Stomach smooth muscle (tissue), 2 donors: ENCODE data around the gene NOXO1.
"Not testable (repeated sequence)": the region's sequence is repeated elsewhere in the genome, so short reads cannot be mapped to it uniquely, and the experiment has no call there.

Experiments
- H3K27ac ChIP-seq: one replicate; pipeline ENCODE4 v1.7.0; 2013; ENCODE audit warnings: mild to moderate bottlenecking, low read length, inconsistent platforms
- H3K27me3 ChIP-seq, 2 donors: one replicate each; pipeline ENCODE4 v1.7.0; 2013; ENCODE audit warnings: low read length in 2 of 2; ENCODE audit not compliant: insufficient read depth in 2 of 2, control insufficient read depth in 1 of 2
- H3K36me3 ChIP-seq, 2 donors: one replicate each; pipeline ENCODE4 v1.7.0; 2013; ENCODE audit warnings: low read length in 2 of 2; ENCODE audit not compliant: control insufficient read depth in 2 of 2, insufficient read depth in 2 of 2
- H3K4me1 ChIP-seq: one replicate; pipeline ENCODE4 v1.7.0; 2013; ENCODE audit warnings: low read length; ENCODE audit not compliant: control insufficient read depth, insufficient read depth
- H3K4me3 ChIP-seq, 2 donors: one replicate each; pipeline ENCODE4 v1.7.0; 2013; ENCODE audit warnings: low read length in 2 of 2
- H3K9ac ChIP-seq, 2 donors: one replicate each; pipeline ENCODE4 v1.7.0; 2013; ENCODE audit warnings: low read length in 2 of 2, mild to moderate bottlenecking in 1 of 2
- H3K9me3 ChIP-seq, 2 donors: one replicate each; pipeline ENCODE4 v1.7.0; 2013; ENCODE audit warnings: low read length in 2 of 2; ENCODE audit not compliant: control insufficient read depth in 2 of 2
- donor health status: healthy.
- donor health status: Pancreatic carcinoma.

NOXO1 gene

GRCh38 chr16:1958143-1958491 is 23.2 kb downstream of the NOXO1 start:
- peaks cover 11 to 14% of the 10 kb centered on the region in 2 donors for H3K36me3 ChIP-seq
- not testable (repeated sequence) for H3K9ac ChIP-seq, H3K9me3 ChIP-seq, H3K4me3 ChIP-seq, H3K27ac ChIP-seq, H3K27me3 ChIP-seq
- H3K4me1 ChIP-seq, result peaks cover 14% of the 10 kb centered on the region

GRCh38 chr16:1957434-1958142 is 23.7 kb downstream of the NOXO1 start:
- H3K9ac ChIP-seq, H3K27me3 ChIP-seq, H3K4me3 ChIP-seq, H3K9me3 ChIP-seq, H3K27ac ChIP-seq: not testable (repeated sequence)
- Histone ChIP-seq H3K4me1 (peaks cover 14% of the 10 kb centered on the region), H3K36me3 (peaks cover 7 to 11% of the 10 kb centered on the region in 2 donors)

GRCh38 chr16:1953734-1954133 is 27.5 kb downstream of the NOXO1 start:
- H3K4me3 ChIP-seq, result no peak overlapping the region
- H3K36me3 ChIP-seq, result no peaks in the 10 kb centered on the region
- no peaks in the 10 kb centered on the region for H3K9me3 ChIP-seq
- no peak overlapping the region for H3K27ac ChIP-seq
- peaks cover 1% of the 10 kb centered on the region for H3K4me1 ChIP-seq
- no peaks in the 10 kb centered on the region for H3K27me3 ChIP-seq
- no peak overlapping the region for H3K9ac ChIP-seq

GRCh38 chr16:1950559-1950958 is 30.7 kb downstream of the NOXO1 start:
- no peak overlapping the region for H3K9ac ChIP-seq

GRCh38 chr16:1950047-1950446 is 31.2 kb downstream of the NOXO1 start:
- no peak overlapping the region for H3K27ac ChIP-seq
- H3K4me1 ChIP-seq, result no peaks in the 10 kb centered on the region
- H3K27me3 ChIP-seq, result no peaks in the 10 kb centered on the region
- H3K4me3 ChIP-seq, result no peak overlapping the region
- H3K9ac ChIP-seq, result no peak overlapping the region
- no peaks in the 10 kb centered on the region for H3K36me3 ChIP-seq
- no peaks in the 10 kb centered on the region for H3K9me3 ChIP-seq

More at GRCh38 chr16:1950559-1950958, 30.7 kb downstream of the NOXO1 start:
- Histone ChIP-seq H3K36me3 (no peaks in the 10 kb centered on the region), H3K9me3 (no peaks in the 10 kb centered on the region), H3K27me3 (no peaks in the 10 kb centered on the region), H3K27ac (no peak overlapping the region), H3K4me1 (no peaks in the 10 kb centered on the region), H3K4me3 (no peak overlapping the region)

- H3K27me3 ChIP-seq, result no peaks in the 10 kb centered on the region
- no peak overlapping the region for H3K27ac ChIP-seq
- H3K9me3 ChIP-seq, result no peaks in the 10 kb centered on the region
- no peaks in the 10 kb centered on the region for H3K4me1 ChIP-seq
- H3K4me3 ChIP-seq, result no peak overlapping the region
- H3K9ac ChIP-seq, result no peak overlapping the region
- no peaks in the 10 kb centered on the region for H3K36me3 ChIP-seq
These were observed 31.8 kb downstream of the NOXO1 start for GRCh38 chr16:1949507-1949906.

GRCh38 chr16:1947369-1947670 is 33.9 kb downstream of the NOXO1 start:
- Histone ChIP-seq H3K36me3 (no peaks in the 10 kb centered on the region), H3K9ac (no peak overlapping the region), H3K9me3 (no peaks in the 10 kb centered on the region), H3K27me3 (no peaks in the 10 kb centered on the region), H3K4me1 (peaks cover 10% of the 10 kb centered on the region), H3K27ac (no peak overlapping the region), H3K4me3 (no peak overlapping the region)

- no peak overlapping the region for H3K27ac ChIP-seq
- no peak overlapping the region for H3K4me3 ChIP-seq
- no peaks in the 10 kb centered on the region for H3K36me3 ChIP-seq
- H3K27me3 ChIP-seq, result no peaks in the 10 kb centered on the region
- no peaks in the 10 kb centered on the region for H3K9me3 ChIP-seq
- H3K4me1 ChIP-seq, result peaks cover 16% of the 10 kb centered on the region
- H3K9ac ChIP-seq, result no peak overlapping the region
These were observed 34.5 kb downstream of the NOXO1 start for GRCh38 chr16:1946495-1947368.

GRCh38 chr16:1945559-1946391 is 35.5 kb downstream of the NOXO1 start:
- Histone ChIP-seq H3K9me3 (no peaks in the 10 kb centered on the region), H3K36me3 (no peaks in the 10 kb centered on the region), H3K4me3 (no peak overlapping the region), H3K27ac (no peak overlapping the region), H3K9ac (no peak overlapping the region), H3K27me3 (no peaks in the 10 kb centered on the region), H3K4me1 (peaks cover 23% of the 10 kb centered on the region)

GRCh38 chr16:1944612-1945199 is 36.6 kb downstream of the NOXO1 start:
- Histone ChIP-seq H3K27ac (no peak overlapping the region), H3K4me3 (no peak overlapping the region), H3K27me3 (no peaks in the 10 kb centered on the region), H3K4me1 (peaks cover 25% of the 10 kb centered on the region), H3K9ac (no peak overlapping the region), H3K36me3 (peaks cover 5% of the 10 kb centered on the region in 2 donors), H3K9me3 (no peaks in the 10 kb centered on the region)
